ENCODE results near the gene DENND5B.

- TF ChIP-seq POLR2AphosphoS5 (IDR thresholded peaks at IDR 0.05) (no peak), POLR2A (IDR thresholded peaks at IDR 0.05) (no peak)
These were observed 24.4 kb downstream of the DENND5B start for GRCh38 chr12:31566547-31566946.

All from stomach (tissue), 4 donors.